Thymus (tissue), 11 donors: Measurements from ENCODE around the gene TNFRSF4. TPM values are rescaled to one million over a fixed set of nuclear protein-coding genes. Genes with fewer than 3 reads are reported as not detected.
"Not testable (repeated sequence)": the region's sequence is repeated elsewhere in the genome, so short reads cannot be mapped to it uniquely, and the experiment has no call there.

ENCODE experiments used
- DNase-seq, 9 donors: peaks; one replicate each; pipeline ENCODE4 v3.0.0-alpha.2; 2013; ENCODE audit warnings: low spot score in 9 of 9, low read depth in 6 of 9, missing footprints in 1 of 9
- H3K27ac ChIP-seq, 2 donors: one replicate each; pipeline ENCODE4 v1.5.1; 2013; ENCODE audit warnings: control low read depth in 1 of 2, low read depth in 1 of 2, low read length in 1 of 2, mild to moderate bottlenecking in 1 of 2, moderate library complexity in 1 of 2
- H3K27me3 ChIP-seq, 2 donors: one replicate each; pipeline ENCODE4 v1.5.1; 2013; ENCODE audit warnings: low read length in 1 of 2; ENCODE audit not compliant: control insufficient read depth in 2 of 2, insufficient read depth in 1 of 2
- H3K36me3 ChIP-seq, 2 donors: one replicate each; pipeline ENCODE4 v1.5.1; 2013; ENCODE audit warnings: low read length in 1 of 2, mild to moderate bottlenecking in 1 of 2, moderate library complexity in 1 of 2; ENCODE audit not compliant: control insufficient read depth in 2 of 2, insufficient read depth in 2 of 2
- H3K4me1 ChIP-seq, 2 donors: one replicate each; pipeline ENCODE4 v1.5.1; 2013; ENCODE audit warnings: low read length in 2 of 2; ENCODE audit not compliant: control insufficient read depth in 2 of 2, insufficient read depth in 2 of 2
- H3K4me3 ChIP-seq, 2 donors: one replicate each; pipeline ENCODE4 v1.5.1; 2013; ENCODE audit warnings: low read length in 2 of 2, control low read depth in 1 of 2, mild to moderate bottlenecking in 1 of 2
- H3K9me3 ChIP-seq, 2 donors: one replicate each; pipeline ENCODE4 v1.5.1; 2013; ENCODE audit warnings: low read length in 1 of 2, mild to moderate bottlenecking in 1 of 2; ENCODE audit not compliant: control insufficient read depth in 2 of 2, insufficient read depth in 1 of 2
- WGBS: extraction: QIAGEN DNeasy Blood & Tissue Kit; methylation state at CpG from one replicate; pipeline ENCODE4 v1.1.7; 2013; 5-methylcytosine and 5-hydroxymethylcytosine counted together
- polyA plus RNA-seq: library from polyadenylated mRNA; stranded (reverse); fragments of 200-250 nt; gene quantifications from one replicate; pipeline ENCODE4 v1.2.3, GENCODE V29; 2013
- total RNA-seq: library from RNA; stranded (reverse); fragments of 120-200 nt; gene quantifications from one replicate; pipeline ENCODE4 v1.2.4, GENCODE V29; 2013
- donor health status: healthy.

Gene TNFRSF4
- total and polyA plus RNA-seq, 2 donors: 12.7 to 18.8 TPM

DNA sequence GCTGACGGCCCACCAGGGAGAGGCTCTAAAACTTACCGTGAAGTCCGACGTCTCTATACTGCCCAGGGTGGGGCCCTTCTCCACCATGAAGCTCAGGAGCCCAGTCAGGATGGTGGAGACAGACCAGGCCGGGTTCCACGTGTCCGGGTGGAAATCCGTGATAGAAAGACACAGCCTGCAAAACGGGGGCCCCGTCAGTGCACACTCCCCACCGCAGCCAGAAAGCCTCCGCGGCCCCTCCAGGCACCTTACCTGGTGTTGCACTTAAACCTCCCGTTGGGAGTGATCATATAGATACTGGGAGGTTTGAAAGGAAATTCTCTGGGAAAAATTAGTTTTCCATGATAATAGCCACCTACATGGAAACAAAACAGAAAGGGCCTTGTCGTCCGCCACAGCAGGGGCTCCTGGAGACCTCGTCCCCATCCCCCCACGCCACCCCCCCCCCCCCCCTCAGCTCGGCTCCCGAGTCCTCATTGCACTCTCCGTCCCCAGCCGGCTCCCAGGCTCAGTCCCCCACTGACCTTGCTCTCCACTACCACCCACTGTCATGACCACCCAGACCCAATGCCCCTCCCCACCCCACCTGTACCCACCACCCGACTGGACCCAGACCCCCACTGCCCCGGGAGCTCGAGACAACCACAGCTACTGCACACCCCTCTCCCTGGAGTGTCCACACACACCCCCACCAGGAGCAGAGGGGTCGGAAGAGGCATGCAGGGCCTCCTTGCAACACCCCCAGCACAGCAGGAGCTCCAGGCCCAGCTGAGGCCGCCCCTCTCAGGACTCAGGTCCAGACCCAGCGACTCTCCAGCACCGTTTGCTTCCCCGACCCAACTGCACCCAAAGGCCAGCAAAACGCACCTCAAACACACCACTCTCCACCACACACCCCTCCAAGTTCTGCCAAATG, 43.3 kb upstream of the TNFRSF4 start:
- 99% methylated on average over 31 of the region's 31 CpGs for WGBS
- peaks cover 63 to 82% of the 10 kb centered on the region in 2 donors for H3K36me3 ChIP-seq

DNA sequence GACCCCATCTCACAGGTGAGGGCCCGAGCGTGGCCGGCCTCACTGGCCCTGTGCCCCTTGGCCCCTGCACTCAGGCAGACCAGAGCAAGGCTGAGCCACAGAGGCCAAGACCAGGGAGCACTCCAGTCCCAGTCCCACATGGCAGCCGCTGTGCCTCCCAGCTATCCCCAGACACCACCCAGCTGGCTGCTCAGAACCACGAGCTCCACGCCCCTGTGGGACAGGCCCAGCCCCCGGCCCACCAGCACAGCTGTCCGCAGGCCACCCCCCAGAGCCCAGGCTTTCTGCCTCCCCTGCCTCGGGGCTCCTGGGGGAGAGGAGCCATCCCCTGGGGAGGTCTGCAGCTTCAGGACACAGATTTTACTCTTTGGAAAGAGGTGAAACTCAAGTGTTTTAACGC, 41.7 kb upstream of the TNFRSF4 start:
- Histone ChIP-seq H3K27me3 (no peaks in the 10 kb centered on the region), H3K27ac (no peak overlapping the region), H3K36me3 (peaks cover 54 to 71% of the 10 kb centered on the region in 2 donors), H3K9me3 (peaks cover 0 to 4% of the 10 kb centered on the region in 2 donors), H3K4me3 (no peak overlapping the region), H3K4me1 (peaks cover 3 to 7% of the 10 kb centered on the region in 2 donors)
- WGBS: 98% methylated on average over 10 of the region's 10 CpGs
- DNase-seq: no peak

More for the DNA sequence above, 43.3 kb upstream of the TNFRSF4 start:
- no peak overlapping the region for H3K4me3 ChIP-seq
- peaks cover 0 to 7% of the 10 kb centered on the region in 2 donors for H3K4me1 ChIP-seq
- DNase-seq: no peak
- H3K27me3 ChIP-seq: no peaks in the 10 kb centered on the region
- H3K27ac ChIP-seq: no peak overlapping the region
- no peaks in the 10 kb centered on the region for H3K9me3 ChIP-seq

DNA sequence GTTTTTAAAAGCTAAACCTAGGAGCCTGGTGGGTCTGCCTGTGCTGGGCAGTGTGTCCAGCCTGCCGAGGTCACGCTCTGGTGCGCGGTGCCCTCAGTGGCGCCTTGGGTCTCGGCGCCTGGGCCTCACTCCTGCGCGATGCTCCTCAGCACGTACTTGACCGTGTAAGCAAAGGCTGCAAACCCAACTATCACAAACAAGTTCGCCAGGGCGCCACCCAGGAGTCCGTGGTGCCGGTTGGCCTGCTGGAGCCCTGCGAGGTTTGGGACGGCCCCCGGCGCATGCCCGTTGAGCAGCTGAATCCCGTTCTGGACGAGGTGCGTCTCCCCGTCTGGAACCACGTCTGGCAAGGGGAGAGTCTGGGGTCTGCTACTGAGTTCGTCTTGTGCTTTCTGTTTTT, 41.1 kb upstream of the TNFRSF4 start:
- WGBS: 98% methylated on average over 26 of the region's 26 CpGs
- Histone ChIP-seq H3K36me3 (peaks cover 49 to 65% of the 10 kb centered on the region in 2 donors), H3K27ac (no peak overlapping the region), H3K4me3 (no peak overlapping the region), H3K4me1 (peaks cover 3 to 10% of the 10 kb centered on the region in 2 donors), H3K9me3 (peaks cover 0 to 5% of the 10 kb centered on the region in 2 donors), H3K27me3 (no peaks in the 10 kb centered on the region)
- no peak for DNase-seq

DNA sequence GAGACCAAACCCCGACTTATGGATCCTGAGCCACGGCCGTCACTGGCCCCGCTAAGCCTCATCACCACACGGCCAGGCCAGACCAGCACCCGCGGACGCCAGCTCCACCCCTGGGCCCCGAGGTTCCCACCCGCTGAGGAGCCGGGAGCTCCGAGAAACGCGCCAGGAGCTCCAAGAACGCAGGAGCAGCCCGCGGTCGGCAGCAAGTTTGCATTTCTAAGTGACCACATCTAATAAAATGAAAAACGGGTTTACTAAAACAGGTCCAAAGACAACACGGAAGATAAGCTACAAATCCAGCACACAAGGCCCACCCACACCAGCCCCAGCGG, 40.7 kb upstream of the TNFRSF4 start:
- H3K4me3 ChIP-seq: no peak overlapping the region
- peaks cover 0 to 5% of the 10 kb centered on the region in 2 donors for H3K9me3 ChIP-seq
- WGBS: 95% methylated on average over 21 of the region's 21 CpGs
- no peak overlapping the region for H3K27ac ChIP-seq
- DNase-seq: no peak
- H3K4me1 ChIP-seq: peaks cover 3 to 10% of the 10 kb centered on the region in 2 donors
- peaks cover 44 to 61% of the 10 kb centered on the region in 2 donors for H3K36me3 ChIP-seq
- no peaks in the 10 kb centered on the region for H3K27me3 ChIP-seq

DNA sequence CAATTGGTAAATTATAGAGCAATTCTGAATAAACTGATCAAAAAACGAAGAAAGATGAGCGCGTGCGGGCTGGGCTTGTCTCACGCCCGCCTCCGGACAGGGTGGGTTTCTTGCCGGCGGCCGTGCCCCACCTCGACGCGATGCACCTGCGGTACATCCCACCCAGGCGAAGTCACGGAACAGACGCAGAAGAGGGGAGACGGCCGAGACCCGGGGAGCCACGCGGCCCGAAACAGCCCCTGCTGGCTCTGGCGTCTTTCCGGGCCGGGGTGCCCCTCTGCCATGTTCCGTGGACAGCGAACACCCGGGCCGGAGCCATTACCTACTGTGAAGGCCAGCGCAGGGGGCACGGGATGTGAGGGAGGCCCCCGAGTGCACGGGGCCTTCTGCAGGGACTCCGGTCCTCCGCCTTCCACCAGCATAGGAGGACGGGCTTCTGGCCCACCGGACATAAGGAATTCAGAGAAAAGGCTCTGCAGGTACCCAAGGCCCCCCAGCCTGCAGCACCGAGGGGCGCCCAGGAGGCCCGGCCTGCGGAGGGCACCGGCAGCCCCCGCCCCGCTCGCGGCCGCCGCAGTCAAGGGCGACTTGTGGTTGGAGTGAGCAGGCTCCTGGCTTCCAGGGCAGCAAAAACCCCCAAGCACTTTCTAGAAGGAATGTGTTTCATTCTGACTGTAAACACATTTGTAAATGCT, 40.2 kb upstream of the TNFRSF4 start:
- Histone ChIP-seq H3K4me1 (peaks cover 3 to 10% of the 10 kb centered on the region in 2 donors), H3K27ac (no peak overlapping the region), H3K4me3 (no peak overlapping the region), H3K9me3 (peaks cover 0 to 5% of the 10 kb centered on the region in 2 donors), H3K36me3 (peaks cover 44 to 56% of the 10 kb centered on the region in 2 donors), H3K27me3 (no peaks in the 10 kb centered on the region)
- no peak for DNase-seq
- WGBS: 98% methylated on average over 50 of the region's 50 CpGs

DNA sequence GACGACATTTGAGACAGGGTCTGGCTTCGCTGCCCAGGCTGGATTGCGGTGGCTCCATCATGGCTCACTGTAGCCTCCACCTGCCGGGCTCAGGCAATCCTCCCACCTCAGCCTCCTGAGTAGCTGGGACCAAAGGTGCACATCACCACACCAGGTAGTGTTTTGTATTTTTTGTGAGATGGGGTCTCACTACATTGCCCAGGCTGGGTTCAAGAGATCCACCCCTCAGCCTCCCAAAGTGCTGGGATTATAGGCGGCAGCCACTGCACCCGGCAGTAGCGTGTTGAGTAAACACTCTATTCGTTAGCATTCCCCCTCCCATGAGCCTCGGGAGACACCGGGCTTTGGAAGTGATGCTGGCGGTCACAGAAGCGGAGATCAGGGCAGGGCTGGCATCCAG, 39.4 kb upstream of the TNFRSF4 start:
- peaks cover 0 to 5% of the 10 kb centered on the region in 2 donors for H3K9me3 ChIP-seq
- H3K4me3 ChIP-seq: no peak overlapping the region
- peaks cover 3 to 10% of the 10 kb centered on the region in 2 donors for H3K4me1 ChIP-seq
- DNase-seq: no peak
- 97% methylated on average over 12 of the region's 12 CpGs for WGBS
- H3K27me3 ChIP-seq: no peaks in the 10 kb centered on the region
- H3K27ac ChIP-seq: no peak overlapping the region
- peaks cover 36 to 50% of the 10 kb centered on the region in 2 donors for H3K36me3 ChIP-seq

DNA sequence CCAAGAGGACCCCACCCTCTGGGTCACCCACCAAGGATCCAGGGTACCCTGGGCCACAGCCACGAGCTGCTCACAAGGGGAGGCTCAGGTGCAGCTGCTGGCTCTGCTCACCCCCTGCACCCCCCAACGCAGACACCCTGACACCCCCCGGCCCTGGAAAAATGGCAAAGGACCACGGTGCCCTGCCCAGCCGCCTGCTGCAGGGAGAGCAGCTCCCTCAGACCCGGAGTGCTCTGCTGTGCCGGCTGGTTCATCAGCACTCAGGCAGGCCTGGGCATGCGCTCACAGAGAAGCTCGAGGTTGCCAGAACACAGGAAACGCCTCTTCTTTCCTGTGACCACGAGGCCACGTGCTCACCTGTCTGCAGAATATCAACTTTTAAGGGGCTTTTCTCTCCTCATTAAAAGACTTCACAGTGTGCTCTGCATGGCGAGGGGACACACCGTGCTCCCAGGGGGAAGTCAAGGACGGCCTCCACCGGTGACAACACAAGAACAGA, 36.9 kb upstream of the TNFRSF4 start:
- DNase-seq: peak in 7 of 9 donors; percentile 32 to 82 (median 48)

DNA sequence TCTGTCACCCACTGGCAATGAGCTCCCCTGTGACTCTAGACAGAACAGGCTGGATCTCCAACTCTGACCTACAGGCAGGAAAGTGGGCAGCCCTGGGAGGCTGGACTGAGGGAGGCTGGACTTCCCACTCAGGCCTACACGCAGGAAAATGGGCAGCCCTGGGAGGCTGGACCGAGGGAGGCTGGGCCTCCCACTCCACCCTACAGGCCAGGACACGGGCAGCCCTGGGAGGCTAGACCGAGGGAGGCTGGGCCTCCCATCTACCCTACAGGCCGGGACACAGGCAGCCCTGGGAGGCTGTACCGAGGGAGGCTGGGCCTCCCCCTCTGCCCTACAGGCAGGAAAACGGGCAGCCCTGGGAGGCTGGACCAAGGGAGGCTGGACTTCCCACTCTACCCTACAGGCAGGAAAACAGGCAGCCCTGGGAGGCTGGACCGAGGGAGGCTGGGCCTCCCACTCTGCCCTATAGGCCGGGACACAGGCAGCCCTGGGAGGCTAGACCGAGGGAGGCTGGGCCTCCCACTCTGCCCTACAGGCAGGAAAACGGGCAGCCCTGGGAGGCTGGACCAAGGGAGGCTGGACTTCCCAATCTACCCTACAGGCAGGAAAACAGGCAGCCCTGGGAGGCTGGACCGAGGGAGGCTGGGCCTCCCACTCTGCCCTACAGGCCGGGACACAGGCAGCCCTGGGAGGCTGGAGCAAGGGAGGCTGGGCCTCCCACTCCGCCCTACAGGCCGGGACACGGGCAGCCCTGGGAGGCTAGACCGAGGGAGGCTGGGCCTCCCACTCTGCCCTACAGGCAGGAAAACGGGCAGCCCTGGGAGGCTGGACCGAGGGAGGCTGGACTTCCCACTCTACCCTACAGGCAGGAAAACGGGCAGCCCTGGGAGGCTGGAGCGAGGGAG, 34.3 kb upstream of the TNFRSF4 start:
- DNase-seq, H3K27ac ChIP-seq, H3K4me3 ChIP-seq, H3K9me3 ChIP-seq, H3K4me1 ChIP-seq, H3K36me3 ChIP-seq: not testable (repeated sequence)
- H3K27me3 ChIP-seq: peaks cover 26 to 33% of the 10 kb centered on the region in 2 donors
- WGBS: 97% methylated on average over 21 of the region's 21 CpGs

More for the DNA sequence above, 36.9 kb upstream of the TNFRSF4 start:
- H3K27me3 ChIP-seq: peaks cover 21 to 23% of the 10 kb centered on the region in 2 donors
- H3K36me3 ChIP-seq: peaks cover 24 to 34% of the 10 kb centered on the region in 2 donors
- 50% methylated on average over 16 of the region's 16 CpGs for WGBS
- H3K9me3 ChIP-seq: peaks cover 0 to 5% of the 10 kb centered on the region in 2 donors
- no peak overlapping the region for H3K4me3 ChIP-seq
- H3K4me1 ChIP-seq: peaks cover 3 to 10% of the 10 kb centered on the region in 2 donors
- peak overlapping the region in 1 of 2 donors; percentile 26 for H3K27ac ChIP-seq
